OCI-LY1 (cell line): Measurements from ENCODE around the gene SHISA5.

ENCODE experiments used
- H2AFZ ChIP-seq: fragments of 200-600 bp; sonication (generic), shearing (Covaris generic); 2 replicates; pipeline ENCODE4 v1.6.0; 2014; ENCODE audit warnings: antibody characterized with exemption, mild to moderate bottlenecking, low read length
- H3F3A ChIP-seq: fragments of 200-600 bp; sonication (generic), shearing (Covaris generic); 2 replicates; pipeline ENCODE4 v1.6.0; 2014; ENCODE audit warnings: mild to moderate bottlenecking, antibody characterized with exemption, low read length, moderate library complexity; ENCODE audit not compliant: insufficient read depth
- H3K27ac ChIP-seq: fragments of 200-600 bp; sonication (generic); 2 replicates; pipeline ENCODE4 v1.5.1; 2014; ENCODE audit warnings: low read length, mixed run types, mild to moderate bottlenecking, low read depth; ENCODE audit not compliant: poor library complexity, severe bottlenecking
- H3K27me3 ChIP-seq: fragments of 200-600 bp; sonication (generic); 2 replicates; pipeline ENCODE4 v1.6.0; 2014; ENCODE audit warnings: antibody characterized with exemption, mild to moderate bottlenecking, low read length, moderate library complexity; ENCODE audit not compliant: insufficient read depth
- H3K36me3 ChIP-seq: fragments of 200-600 bp; sonication (generic); 2 replicates; pipeline ENCODE4 v1.6.1; 2014; ENCODE audit warnings: mild to moderate bottlenecking, antibody characterized with exemption, low read length, moderate library complexity, mixed read lengths; ENCODE audit not compliant: insufficient read depth
- H3K4me1 ChIP-seq: fragments of 200-600 bp; sonication (generic); 2 replicates; pipeline ENCODE4 v1.5.1; 2014; ENCODE audit warnings: mild to moderate bottlenecking, low read length, moderate library complexity; ENCODE audit not compliant: insufficient read depth, severe bottlenecking
- H3K4me2 ChIP-seq: fragments of 200-600 bp; sonication (generic), shearing (Covaris generic); 2 replicates; pipeline ENCODE4 v1.6.1; 2014; ENCODE audit warnings: low read length
- H3K4me3 ChIP-seq: fragments of 200-600 bp; sonication (generic); 2 replicates; pipeline ENCODE4 v1.5.1; 2014; ENCODE audit warnings: low read length, low read depth, mild to moderate bottlenecking, mixed read lengths; ENCODE audit not compliant: poor library complexity, severe bottlenecking
- H3K79me2 ChIP-seq: fragments of 200-600 bp; shearing (Covaris generic); 2 replicates; pipeline ENCODE4 v1.6.1; 2016; ENCODE audit warnings: mixed run types, low read length, mixed read lengths; ENCODE audit not compliant: insufficient read depth
- H3K9ac ChIP-seq: fragments of 200-600 bp; sonication (generic), shearing (Covaris generic); 2 replicates; pipeline ENCODE4 v1.6.1; 2014; ENCODE audit warnings: mild to moderate bottlenecking, low read length, mixed read lengths
- H3K9me2 ChIP-seq: fragments of 200-600 bp; sonication (generic), shearing (Covaris generic); 2 replicates; pipeline ENCODE4 v1.6.1; 2014; ENCODE audit warnings: low read depth, mild to moderate bottlenecking, low read length, mixed read lengths
- H3K9me3 ChIP-seq: fragments of 200-600 bp; shearing (Covaris generic); 2 replicates; pipeline ENCODE4 v1.6.1; 2014; ENCODE audit warnings: low read length, mixed read lengths
- H4K20me1 ChIP-seq: fragments of 200-600 bp; sonication (generic), shearing (Covaris generic); 2 replicates; pipeline ENCODE4 v1.6.0; 2016; ENCODE audit warnings: mild to moderate bottlenecking, low read length; ENCODE audit not compliant: insufficient read depth
- EZH2 ChIP-seq: fragments of 200-600 bp; sonication (generic), shearing (Covaris generic); IDR thresholded peaks from 2 replicates; pipeline ENCODE4 v1.8.0; 2017; ENCODE audit warnings: borderline replicate concordance, mixed run types, mild to moderate bottlenecking, antibody characterized with exemption, low read length, moderate library complexity, mixed read lengths
- TF ChIP-seq, protein P1 (sequence below): fragments of 200-600 bp; sonication (generic), shearing (Covaris generic); IDR thresholded peaks from 2 replicates; pipeline ENCODE4 v1.5.1; 2017; ENCODE audit warnings: mild to moderate bottlenecking, antibody characterized with exemption, low read length, moderate library complexity, mixed read lengths

Gene SHISA5

DNA sequence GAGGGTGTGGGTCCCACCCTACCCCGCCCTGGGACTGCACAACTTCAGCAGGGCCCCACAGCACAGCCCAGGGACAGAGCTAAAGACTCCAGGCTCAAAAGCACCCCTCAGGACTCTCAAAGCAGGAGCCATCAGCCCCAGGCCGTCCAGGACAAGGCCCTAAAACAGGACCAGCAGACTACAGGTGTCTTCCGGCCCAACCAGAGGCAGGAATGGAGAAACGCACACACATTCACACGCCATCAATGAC lies 31.4 kb downstream of the SHISA5 start:
- Histone ChIP-seq H3K79me2 (no peaks in the 10 kb centered on the region), H3K4me1 (peaks cover 60% of the 10 kb centered on the region), H2AFZ (no peak overlapping the region)

DNA sequence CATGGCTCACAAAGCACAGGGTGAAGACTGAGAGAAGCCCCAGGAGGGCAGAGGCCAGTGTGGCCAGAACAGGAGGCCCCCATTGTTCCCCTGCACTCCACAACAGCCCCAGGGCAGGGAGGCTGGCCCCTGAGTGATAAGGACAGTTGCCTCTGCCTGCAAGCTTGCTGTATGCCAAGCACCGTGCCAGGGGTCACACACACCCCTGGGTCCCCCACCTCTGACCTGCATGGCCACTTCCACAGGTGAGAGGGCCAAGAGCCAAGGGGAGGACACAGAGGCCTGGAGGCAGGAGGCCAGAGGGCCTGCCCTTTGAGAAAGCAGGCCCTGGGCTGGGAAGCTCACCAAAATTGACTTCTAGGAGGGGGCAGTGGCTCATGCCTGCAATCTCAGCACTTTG lies 33.7 kb downstream of the SHISA5 start:
- H3K79me2 ChIP-seq: no peaks in the 10 kb centered on the region
- H3K27me3 ChIP-seq: no peaks in the 10 kb centered on the region
- peak overlapping the region; percentile 48; the same call in 1 of the 2 replicates for H3K9ac ChIP-seq
- H2AFZ ChIP-seq: no peak overlapping the region
- peak overlapping the region; percentile 75 for H3K27ac ChIP-seq
- peak overlapping the region; percentile 35 for H3K4me3 ChIP-seq
- no peaks in the 10 kb centered on the region for H3K9me3 ChIP-seq
- H4K20me1 ChIP-seq: no peaks in the 10 kb centered on the region
- peaks cover 75% of the 10 kb centered on the region for H3K4me1 ChIP-seq
- TF ChIP-seq EZH2: no peak
- TF ChIP-seq, protein P1, sequence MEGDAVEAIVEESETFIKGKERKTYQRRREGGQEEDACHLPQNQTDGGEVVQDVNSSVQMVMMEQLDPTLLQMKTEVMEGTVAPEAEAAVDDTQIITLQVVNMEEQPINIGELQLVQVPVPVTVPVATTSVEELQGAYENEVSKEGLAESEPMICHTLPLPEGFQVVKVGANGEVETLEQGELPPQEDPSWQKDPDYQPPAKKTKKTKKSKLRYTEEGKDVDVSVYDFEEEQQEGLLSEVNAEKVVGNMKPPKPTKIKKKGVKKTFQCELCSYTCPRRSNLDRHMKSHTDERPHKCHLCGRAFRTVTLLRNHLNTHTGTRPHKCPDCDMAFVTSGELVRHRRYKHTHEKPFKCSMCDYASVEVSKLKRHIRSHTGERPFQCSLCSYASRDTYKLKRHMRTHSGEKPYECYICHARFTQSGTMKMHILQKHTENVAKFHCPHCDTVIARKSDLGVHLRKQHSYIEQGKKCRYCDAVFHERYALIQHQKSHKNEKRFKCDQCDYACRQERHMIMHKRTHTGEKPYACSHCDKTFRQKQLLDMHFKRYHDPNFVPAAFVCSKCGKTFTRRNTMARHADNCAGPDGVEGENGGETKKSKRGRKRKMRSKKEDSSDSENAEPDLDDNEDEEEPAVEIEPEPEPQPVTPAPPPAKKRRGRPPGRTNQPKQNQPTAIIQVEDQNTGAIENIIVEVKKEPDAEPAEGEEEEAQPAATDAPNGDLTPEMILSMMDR: no peak
- peak overlapping the region; percentile 82 for H3K4me2 ChIP-seq
- H3F3A ChIP-seq: no peaks in the 10 kb centered on the region
- H3K36me3 ChIP-seq: peaks cover 34% of the 10 kb centered on the region; the same call in 1 of the 2 replicates
- H3K9me2 ChIP-seq: no peaks in the 10 kb centered on the region

More for the DNA sequence above, 31.4 kb downstream of the SHISA5 start:
- TF ChIP-seq, protein P1: no peak
- TF ChIP-seq EZH2: no peak
- Histone ChIP-seq H3K27me3 (no peaks in the 10 kb centered on the region), H3K9me2 (no peaks in the 10 kb centered on the region), H3K9me3 (no peaks in the 10 kb centered on the region), H3K36me3 (peaks cover 26% of the 10 kb centered on the region; the same call in 1 of the 2 replicates), H3K4me2 (peak overlapping the region; percentile 67), H3K9ac (peak overlapping the region; percentile 74), H3K4me3 (peak overlapping the region; percentile 66), H3F3A (no peaks in the 10 kb centered on the region), H3K27ac (peak overlapping the region; percentile 86), H4K20me1 (no peaks in the 10 kb centered on the region)

DNA sequence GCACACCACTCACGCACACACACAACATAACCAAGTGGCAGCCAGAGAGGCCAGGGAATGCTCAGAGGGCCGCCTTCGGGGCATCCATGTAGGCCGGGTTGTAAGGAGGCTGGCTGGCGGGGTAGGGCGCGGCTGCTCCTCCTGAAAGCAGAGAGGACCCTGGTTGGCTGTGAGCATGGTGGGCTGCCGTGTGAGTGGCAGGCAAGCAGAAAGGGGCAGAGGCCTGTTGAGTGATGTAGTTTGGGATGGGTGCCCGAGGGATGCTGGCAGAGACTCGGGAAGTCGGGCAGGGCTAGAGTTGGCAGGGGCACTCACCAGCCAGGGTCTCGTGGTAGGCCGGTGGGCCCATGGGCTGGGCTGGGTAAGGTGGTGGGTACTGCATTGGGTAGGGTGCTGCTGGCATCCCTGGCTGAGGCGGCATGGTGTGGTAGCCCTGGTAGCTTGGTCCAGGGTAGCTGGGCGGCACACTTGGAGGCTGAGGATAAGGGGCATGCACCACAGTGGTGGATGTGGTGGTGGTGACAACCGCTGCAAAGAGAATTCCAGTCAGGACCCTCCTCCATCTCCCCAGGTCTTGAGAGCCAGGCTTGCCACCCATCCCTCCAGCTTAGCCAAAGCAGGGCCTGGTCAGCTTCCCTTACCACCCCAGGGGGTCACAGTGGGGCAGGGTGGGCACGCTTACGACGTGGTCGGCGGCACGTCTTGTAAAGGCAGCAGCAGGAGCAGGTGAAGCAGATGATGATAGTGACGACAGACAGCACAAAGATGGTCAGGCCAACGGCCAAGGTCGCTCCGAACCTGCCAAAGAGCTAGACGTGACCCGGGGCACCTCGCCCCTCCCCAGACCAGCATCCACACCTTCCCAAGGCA lies 34.7 kb downstream of the SHISA5 start:
- Histone ChIP-seq H3K9me3 (no peaks in the 10 kb centered on the region), H3K79me2 (no peaks in the 10 kb centered on the region), H3K4me2 (peak overlapping the region; percentile 82), H3K9me2 (no peaks in the 10 kb centered on the region), H3K27me3 (no peaks in the 10 kb centered on the region), H3K9ac (peak overlapping the region; percentile 48; the same call in 1 of the 2 replicates), H3K4me3 (peak overlapping the region; percentile 35), H3F3A (no peaks in the 10 kb centered on the region), H3K27ac (peak overlapping the region; percentile 75), H2AFZ (no peak overlapping the region), H3K4me1 (peaks cover 75% of the 10 kb centered on the region), H3K36me3 (peaks cover 34% of the 10 kb centered on the region; the same call in 1 of the 2 replicates), H4K20me1 (no peaks in the 10 kb centered on the region)
- TF ChIP-seq, protein P1: no peak
- TF ChIP-seq EZH2: no peak
